HepG2 (cell line): ENCODE data around the gene SLC12A1. TPM values are rescaled to one million over a fixed set of nuclear protein-coding genes. Genes with fewer than 3 reads are reported as not detected.

Experiments
- AHDC1 ChIP-seq: sonication (generic); formaldehyde crosslinking; IDR thresholded peaks from 2 replicates; pipeline ENCODE4 v1.5.1; 2020; ENCODE audit warnings: mild to moderate bottlenecking, missing genetic modification reagents, borderline replicate concordance
- EP300 ChIP-seq, 3 experiments: sonication (generic) in 1 of 3; formaldehyde crosslinking in 1 of 3; IDR thresholded peaks; 2 replicates each; pipeline versions ENCODE4 v1.5.1 to v1.6.1; 2011 to 2020; ENCODE audit warnings: low read depth in 2 of 3, low read length in 2 of 3, borderline replicate concordance in 1 of 3, improper control_type of control experiment in 1 of 3, mild to moderate bottlenecking in 1 of 3, missing genetic modification reagents in 1 of 3, moderate library complexity in 1 of 3
- HIVEP1 ChIP-seq: sonication (generic); formaldehyde crosslinking; IDR thresholded peaks from 2 replicates; pipeline ENCODE4 v1.4.0; 2020; ENCODE audit warnings: mild to moderate bottlenecking, missing genetic modification reagents
- IKZF4 ChIP-seq: sonication (generic); formaldehyde crosslinking; IDR thresholded peaks from 2 replicates; pipeline ENCODE4 v1.5.1; 2020; ENCODE audit warnings: borderline replicate concordance, mild to moderate bottlenecking, low read depth, missing genetic modification reagents; ENCODE audit errors: not compliant biosample characterization
- MAZ ChIP-seq, 2 experiments: sonication (generic) in 1 of 2; formaldehyde crosslinking in 1 of 2; IDR thresholded peaks; 2 replicates each; pipeline versions ENCODE4 v1.5.0 to v1.6.1; 2012 to 2020; ENCODE audit warnings: low read depth in 2 of 2, mild to moderate bottlenecking in 2 of 2, borderline replicate concordance in 1 of 2, improper control_type of control experiment in 1 of 2, low read length in 1 of 2, missing genetic modification reagents in 1 of 2, moderate library complexity in 1 of 2
- SAFB2 ChIP-seq: sonication (generic); formaldehyde crosslinking; IDR thresholded peaks from 2 replicates; pipeline ENCODE4 v1.5.1; 2020; ENCODE audit warnings: missing genetic modification reagents, low read depth, mild to moderate bottlenecking, borderline replicate concordance
- SRF ChIP-seq: IDR thresholded peaks from 2 replicates; pipeline ENCODE4 v1.6.1; 2011; ENCODE audit warnings: mild to moderate bottlenecking, low read depth, low read length, moderate library complexity
- ZNF7 ChIP-seq: IDR thresholded peaks from 2 replicates; pipeline ENCODE4 v1.6.1; 2016; ENCODE audit warnings: missing biosample characterization, missing genetic modification reagents
- ZNF850 ChIP-seq: sonication (generic); formaldehyde crosslinking; conservative IDR thresholded peaks from 2 replicates; pipeline ENCODE4 v1.9.0; 2021; ENCODE audit warnings: mild to moderate bottlenecking, missing genetic modification reagents
- polyA plus RNA-seq, 8 experiments: library from polyadenylated mRNA; depleted of rRNA in 3 of 8; stranded (reverse) in 7 of 8; unstranded in 1 of 8; fragments of >200 nt; fragmentation: Illumina TruSeq in 4 of 8; extraction: Trizol in 4 of 8; gene quantifications; 2 replicates each; pipeline versions ENCODE4 v1.2.1 to v1.2.3, GENCODE V29; 2011 to 2016; ENCODE audit warnings: low read depth in 4 of 8, missing spikeins in 1 of 8, mixed read lengths in 1 of 8; ENCODE audit not compliant: insufficient read depth in 1 of 8
- total RNA-seq, 5 experiments: library from RNA; depleted of rRNA; stranded (reverse); fragments of >200 nt; fragmentation: Illumina TruSeq; extraction: Trizol; gene quantifications; 2 replicates each; pipeline ENCODE4 v1.2.3, GENCODE V29; 2016; ENCODE audit warnings: low read depth in 1 of 5

Gene SLC12A1
- total and polyA plus RNA-seq, 2 of the 13 experiments (the other 11 are each of a cell fraction or from before 2014, with no cell fraction given), result not detected

GRCh38 chr15:48309740-48310139, 103.6 kb downstream of the SLC12A1 start (continued):
- TF ChIP-seq AHDC1 (no peak), SRF (no peak), MAZ (IDR thresholded peaks at IDR 0.05; ENCODE audit: borderline replicate concordance, low read depth, low read length) (no peak), MAZ (CRISPR knock-in tag; IDR thresholded peaks at IDR 0.05; ENCODE audit: low read depth) (no peak), ZNF7 (CRISPR knock-in tag) (no peak), HIVEP1 (CRISPR knock-in tag) (no peak), EP300 (IDR thresholded peaks at IDR 0.05; ENCODE audit: low read depth in 2 of 2, low read length in 2 of 2) (no peak), EP300 (CRISPR knock-in tag; IDR thresholded peaks at IDR 0.05; ENCODE audit: borderline replicate concordance) (no peak), SAFB2 (no peak), ZNF850 (no peak), IKZF4 (CRISPR knock-in tag) (no peak)
